Activated CD4-positive, alpha-beta T cell treated with anti-CD3 and anti-CD28 coated beads, Interleukin-2, amount 50 U/mL, for 24 hours (primary cell): ENCODE results near the gene KRTAP2-1.
"Not testable (repeated sequence)": the region's sequence is repeated elsewhere in the genome, so short reads cannot be mapped to it uniquely, and the experiment has no call there.

Experiments used
- DNase-seq, 2 donors: peaks; one replicate each; pipeline ENCODE4 v3.0.0-alpha.2; 2020; ENCODE audit warnings: low read depth in 1 of 2, low spot score in 1 of 2

Gene KRTAP2-1

GRCh38 chr17:41013606-41014005, 33.5 kb downstream of the KRTAP2-1 start:
- DNase-seq = no peak

GRCh38 chr17:41013181-41013580, 33.9 kb downstream of the KRTAP2-1 start:
- DNase-seq = no peak

DNA sequence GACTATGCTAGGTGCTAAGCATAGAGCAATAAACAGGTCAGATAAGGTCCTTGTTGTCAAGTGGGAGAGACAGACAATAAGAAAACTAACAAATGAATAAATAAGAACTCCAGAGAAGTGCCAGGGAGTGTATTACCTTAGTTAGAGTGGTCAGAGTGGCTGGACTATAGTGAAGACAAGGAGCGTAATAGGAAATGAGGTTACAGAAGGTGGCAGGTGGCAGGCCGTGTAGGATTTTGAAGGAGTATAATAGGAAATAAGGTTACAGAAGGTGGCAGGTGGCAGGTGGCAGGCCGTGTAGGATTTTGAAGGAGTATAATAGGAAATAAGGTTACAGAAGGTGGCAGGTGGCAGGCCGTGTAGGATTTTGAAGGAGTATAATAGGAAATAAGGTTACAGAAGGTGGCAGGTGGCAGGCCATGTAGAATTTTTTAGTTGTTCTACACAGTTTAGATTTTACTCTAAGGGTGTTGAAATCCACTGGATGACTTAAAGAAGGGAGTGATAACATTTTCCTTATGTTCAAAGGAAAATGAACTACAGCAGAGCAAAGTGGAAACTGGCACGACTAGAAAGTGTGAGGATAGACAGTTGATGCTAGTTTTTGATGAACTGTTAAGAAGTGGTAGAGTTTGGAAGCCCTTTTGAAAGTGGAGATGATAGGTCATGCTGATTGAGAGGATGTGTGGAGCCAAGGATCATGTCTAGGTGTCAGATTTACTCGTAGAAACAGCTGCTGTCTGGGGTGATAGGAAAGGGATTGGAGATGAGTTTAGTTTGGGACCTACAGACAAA, 34.6 kb downstream of the KRTAP2-1 start:
- DNase-seq = no peak

- DNase-seq = no peak
Observed at GRCh38 chr17:41010441-41010840, 36.7 kb downstream of the KRTAP2-1 start.

DNA sequence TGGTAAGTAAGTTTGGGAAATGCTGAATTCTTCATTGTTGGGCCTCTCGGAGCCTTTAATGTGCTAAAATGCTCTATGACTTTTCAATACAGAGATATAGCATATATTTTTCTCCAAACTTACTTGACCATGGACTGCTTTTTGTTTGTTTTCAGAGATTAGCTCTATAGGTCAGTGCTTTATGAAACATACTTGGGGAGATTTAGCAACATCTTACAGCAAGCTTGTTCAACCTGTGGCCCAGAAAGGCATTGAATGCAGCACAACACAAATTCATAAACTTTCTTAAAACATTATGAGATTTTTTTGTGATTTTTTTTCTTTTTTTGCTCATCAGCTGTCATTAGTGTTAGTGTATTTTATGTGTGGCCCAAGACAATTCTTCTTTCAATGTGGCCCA, 37.2 kb downstream of the KRTAP2-1 start:
- no peak for DNase-seq

GRCh38 chr17:41009301-41009760, 37.8 kb downstream of the KRTAP2-1 start:
- DNase-seq = no peak

DNA sequence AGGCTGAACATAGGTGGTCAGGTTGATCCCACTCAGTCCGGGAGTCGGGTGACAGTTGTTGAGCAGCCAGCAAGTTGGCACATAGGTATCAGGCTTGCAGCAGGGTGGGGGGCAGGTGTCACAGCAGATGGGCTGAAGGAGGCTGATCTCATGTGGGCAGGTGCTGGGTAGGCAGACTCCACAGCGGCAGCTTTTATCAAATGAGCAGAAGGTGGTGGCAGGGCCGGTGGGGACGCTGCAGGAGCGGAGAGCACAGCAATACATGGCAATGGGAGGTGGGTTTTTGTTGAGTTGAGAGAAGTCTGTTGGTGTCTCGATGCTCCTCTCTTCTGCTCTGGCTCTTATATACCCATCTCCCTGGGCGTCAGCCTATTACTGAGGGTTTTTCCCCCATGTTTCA, 38.3 kb downstream of the KRTAP2-1 start, which contains the start of gene KRTAP3-1:
Gene KRTAP3-1, minus strand, starts transcription at position 318 of the 400 bp plus-strand sequence. Its CDS starts 54 bp downstream, at position 264.
- DNase-seq = no peak

DNA sequence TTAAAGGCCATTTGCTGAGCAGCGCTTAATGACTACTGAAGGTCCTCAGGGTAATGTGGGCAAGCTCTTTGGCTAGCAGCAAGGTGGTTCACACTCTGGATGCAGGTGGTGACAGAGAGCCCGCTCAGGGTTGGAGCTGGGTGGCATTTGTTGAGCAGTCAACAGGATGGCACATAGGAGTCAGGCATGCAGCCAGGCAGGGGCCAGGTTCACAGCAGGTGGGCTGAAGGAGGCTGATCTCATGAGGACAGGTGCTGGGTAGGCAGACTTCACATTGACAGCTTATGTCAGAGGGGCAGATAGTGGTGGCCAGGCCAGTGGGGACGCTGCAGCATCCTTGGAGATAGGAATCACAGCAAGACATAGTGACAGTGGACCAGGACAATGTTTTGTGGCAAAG, 42.7 kb downstream of the KRTAP2-1 start:
- no peak for DNase-seq

- DNase-seq = no peak
Observed at GRCh38 chr17:41003926-41004325, 43.2 kb downstream of the KRTAP2-1 start.

DNA sequence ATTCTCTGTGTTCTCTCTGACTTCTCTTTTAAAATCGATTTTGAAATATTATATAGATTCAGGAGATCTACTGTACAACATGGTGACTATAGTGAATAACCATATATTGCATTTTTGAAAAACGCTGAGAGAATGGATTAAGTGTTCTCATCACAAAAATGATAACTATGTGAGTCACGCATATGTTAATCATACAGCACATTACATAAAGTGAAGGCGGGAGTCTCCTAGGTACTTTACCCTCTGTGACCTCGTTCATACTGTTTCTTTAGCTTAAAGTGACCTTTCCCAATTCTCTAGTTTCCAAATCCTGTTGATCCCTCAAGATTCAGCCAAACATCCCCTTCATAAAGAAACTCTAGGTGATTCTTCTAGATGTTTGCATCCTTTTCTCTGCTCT, 44.3 kb downstream of the KRTAP2-1 start:
- DNase-seq = no peak

DNA sequence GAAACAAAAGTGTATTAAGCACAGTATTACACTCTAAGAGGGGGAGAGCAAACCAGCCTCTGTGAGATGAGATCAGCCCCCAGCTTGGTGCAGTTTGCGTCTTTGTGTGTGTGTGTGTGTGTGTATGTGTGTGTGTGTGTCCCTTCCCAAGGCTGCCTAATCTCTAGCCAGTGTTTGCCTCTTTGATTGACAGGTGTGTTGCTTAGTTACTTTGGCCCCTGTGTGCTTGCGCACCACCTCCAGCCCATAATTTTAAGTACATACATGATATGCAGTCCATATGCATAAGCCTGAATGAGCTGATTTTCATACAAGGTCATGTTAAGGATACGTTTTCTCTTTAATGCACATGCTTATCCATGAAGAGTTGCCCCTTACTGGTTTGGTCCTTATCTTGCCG, 45.3 kb downstream of the KRTAP2-1 start:
- no peak for DNase-seq

- DNase-seq = not testable (repeated sequence)
Observed at GRCh38 chr17:40999563-40999962, 47.6 kb downstream of the KRTAP2-1 start, which contains the start of gene KRTAP3-2. Gene KRTAP3-2, minus strand, starts transcription at chr17:40999906. Its CDS starts 53 bp downstream, at chr17:40999853.

GRCh38 chr17:40997361-40997760, 49.8 kb downstream of the KRTAP2-1 start:
- DNase-seq = no peak

GRCh38 chr17:40996829-40997228, 50.3 kb downstream of the KRTAP2-1 start:
- no peak for DNase-seq
